HL-60 (cell line): Measurements from ENCODE around the gene N4BP2L2.

Source experiments
- GABPA ChIP-seq: IDR thresholded peaks from 2 replicates; pipeline ENCODE4 v1.6.1; 2012; ENCODE audit warnings: low read depth
- POLR2AphosphoS5 ChIP-seq: IDR thresholded peaks from 2 replicates; pipeline ENCODE4 v1.6.1; 2012; ENCODE audit warnings: low read depth
- SPI1 ChIP-seq: IDR thresholded peaks from 2 replicates; pipeline ENCODE4 v1.6.1; 2012; ENCODE audit warnings: low read depth, mild to moderate bottlenecking, borderline replicate concordance
- TF ChIP-seq, protein P1 (sequence below): IDR thresholded peaks from one replicate; pipeline ENCODE4 v1.5.1; 2011; ENCODE audit warnings: low read length, control low read depth, inconsistent platforms; ENCODE audit not compliant: insufficient read depth
- TF ChIP-seq, protein P2 (sequence below): IDR thresholded peaks from 2 replicates; pipeline ENCODE4 v1.6.1; 2012; ENCODE audit warnings: low read depth; ENCODE audit not compliant: insufficient replicate concordance

- TF ChIP-seq, protein P1, sequence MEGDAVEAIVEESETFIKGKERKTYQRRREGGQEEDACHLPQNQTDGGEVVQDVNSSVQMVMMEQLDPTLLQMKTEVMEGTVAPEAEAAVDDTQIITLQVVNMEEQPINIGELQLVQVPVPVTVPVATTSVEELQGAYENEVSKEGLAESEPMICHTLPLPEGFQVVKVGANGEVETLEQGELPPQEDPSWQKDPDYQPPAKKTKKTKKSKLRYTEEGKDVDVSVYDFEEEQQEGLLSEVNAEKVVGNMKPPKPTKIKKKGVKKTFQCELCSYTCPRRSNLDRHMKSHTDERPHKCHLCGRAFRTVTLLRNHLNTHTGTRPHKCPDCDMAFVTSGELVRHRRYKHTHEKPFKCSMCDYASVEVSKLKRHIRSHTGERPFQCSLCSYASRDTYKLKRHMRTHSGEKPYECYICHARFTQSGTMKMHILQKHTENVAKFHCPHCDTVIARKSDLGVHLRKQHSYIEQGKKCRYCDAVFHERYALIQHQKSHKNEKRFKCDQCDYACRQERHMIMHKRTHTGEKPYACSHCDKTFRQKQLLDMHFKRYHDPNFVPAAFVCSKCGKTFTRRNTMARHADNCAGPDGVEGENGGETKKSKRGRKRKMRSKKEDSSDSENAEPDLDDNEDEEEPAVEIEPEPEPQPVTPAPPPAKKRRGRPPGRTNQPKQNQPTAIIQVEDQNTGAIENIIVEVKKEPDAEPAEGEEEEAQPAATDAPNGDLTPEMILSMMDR = no peak
- no peak for TF ChIP-seq POLR2AphosphoS5
- no peak for TF ChIP-seq GABPA
- TF ChIP-seq, protein P2, sequence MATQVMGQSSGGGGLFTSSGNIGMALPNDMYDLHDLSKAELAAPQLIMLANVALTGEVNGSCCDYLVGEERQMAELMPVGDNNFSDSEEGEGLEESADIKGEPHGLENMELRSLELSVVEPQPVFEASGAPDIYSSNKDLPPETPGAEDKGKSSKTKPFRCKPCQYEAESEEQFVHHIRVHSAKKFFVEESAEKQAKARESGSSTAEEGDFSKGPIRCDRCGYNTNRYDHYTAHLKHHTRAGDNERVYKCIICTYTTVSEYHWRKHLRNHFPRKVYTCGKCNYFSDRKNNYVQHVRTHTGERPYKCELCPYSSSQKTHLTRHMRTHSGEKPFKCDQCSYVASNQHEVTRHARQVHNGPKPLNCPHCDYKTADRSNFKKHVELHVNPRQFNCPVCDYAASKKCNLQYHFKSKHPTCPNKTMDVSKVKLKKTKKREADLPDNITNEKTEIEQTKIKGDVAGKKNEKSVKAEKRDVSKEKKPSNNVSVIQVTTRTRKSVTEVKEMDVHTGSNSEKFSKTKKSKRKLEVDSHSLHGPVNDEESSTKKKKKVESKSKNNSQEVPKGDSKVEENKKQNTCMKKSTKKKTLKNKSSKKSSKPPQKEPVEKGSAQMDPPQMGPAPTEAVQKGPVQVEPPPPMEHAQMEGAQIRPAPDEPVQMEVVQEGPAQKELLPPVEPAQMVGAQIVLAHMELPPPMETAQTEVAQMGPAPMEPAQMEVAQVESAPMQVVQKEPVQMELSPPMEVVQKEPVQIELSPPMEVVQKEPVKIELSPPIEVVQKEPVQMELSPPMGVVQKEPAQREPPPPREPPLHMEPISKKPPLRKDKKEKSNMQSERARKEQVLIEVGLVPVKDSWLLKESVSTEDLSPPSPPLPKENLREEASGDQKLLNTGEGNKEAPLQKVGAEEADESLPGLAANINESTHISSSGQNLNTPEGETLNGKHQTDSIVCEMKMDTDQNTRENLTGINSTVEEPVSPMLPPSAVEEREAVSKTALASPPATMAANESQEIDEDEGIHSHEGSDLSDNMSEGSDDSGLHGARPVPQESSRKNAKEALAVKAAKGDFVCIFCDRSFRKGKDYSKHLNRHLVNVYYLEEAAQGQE = no peak
- no peak for TF ChIP-seq SPI1
Measured at GRCh38 chr13:32495429-32495828, 43.2 kb downstream of the N4BP2L2 start.
